Mesothelial cell of epicardium (in vitro differentiated cells): Measurements from ENCODE around the gene GJA3. TPM values are rescaled to one million over a fixed set of nuclear protein-coding genes. Genes with fewer than 3 reads are reported as not detected.

Experiments
- DNase-seq, 2 experiments: peaks; one replicate each; pipeline ENCODE4 v3.0.0; 2021; ENCODE audit warnings: low spot score in 2 of 2; ENCODE audit not compliant: unreplicated experiment in 2 of 2
- H3K27ac Mint-ChIP-seq: 2 replicates; pipeline ENCODE4 v1.8.0; 2021; ENCODE audit warnings: mixed read lengths
- H3K27me3 Mint-ChIP-seq: 2 replicates; pipeline ENCODE4 v1.8.0; 2021; ENCODE audit warnings: low read depth, mixed read lengths
- H3K36me3 Mint-ChIP-seq: 2 replicates; pipeline ENCODE4 v1.8.0; 2021; ENCODE audit warnings: mixed read lengths
- H3K4me1 Mint-ChIP-seq: 2 replicates; pipeline ENCODE4 v1.8.0; 2021; ENCODE audit warnings: mixed read lengths
- H3K4me3 Mint-ChIP-seq: 2 replicates; pipeline ENCODE4 v1.8.0; 2021; ENCODE audit warnings: mild to moderate bottlenecking, moderate library complexity, mixed read lengths
- H3K9me3 Mint-ChIP-seq: 2 replicates; pipeline ENCODE4 v1.8.0; 2021; ENCODE audit warnings: mixed read lengths
- CTCF ChIP-seq: fragments of 200-600 bp; sonication (generic); IDR thresholded peaks from one replicate; pipeline ENCODE4 v1.5.0; 2021; ENCODE audit warnings: antibody characterized with exemption; ENCODE audit not compliant: unreplicated experiment
- total RNA-seq: library from RNA; stranded (reverse); gene quantifications from 3 replicates; pipeline ENCODE4 v1.2.1, GENCODE V29; 2021

GJA3 gene
- total RNA-seq, 1 donor from 2014 or later, result 5.3 TPM

DNA sequence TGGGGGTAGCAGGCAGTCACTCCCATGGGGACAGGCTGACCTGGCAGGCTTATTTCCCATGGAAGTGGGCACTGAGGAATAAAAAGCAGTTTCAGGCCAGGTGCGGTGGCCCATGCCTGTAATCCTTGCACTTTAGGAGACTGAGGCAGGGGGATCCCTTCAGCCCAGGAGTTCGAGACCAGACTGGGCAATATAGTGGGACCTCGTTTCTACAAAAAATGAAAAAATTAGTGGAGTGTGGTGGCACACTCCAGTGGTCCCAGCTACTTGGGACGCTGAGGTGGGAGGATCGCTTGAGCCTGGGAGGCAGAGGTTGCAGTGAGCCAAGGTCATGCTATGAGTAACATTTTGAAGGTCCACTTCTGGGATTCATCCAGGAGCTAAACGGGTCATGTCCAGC is 25.9 kb upstream of the GJA3 start:
- peaks cover 9% of the 10 kb centered on the region for H3K36me3 Mint-ChIP-seq
- no peak for DNase-seq
- TF ChIP-seq CTCF, result no peak
- peaks cover 18% of the 10 kb centered on the region for H3K27me3 Mint-ChIP-seq
- peaks cover 16% of the 10 kb centered on the region for H3K4me1 Mint-ChIP-seq
- no peaks in the 10 kb centered on the region for H3K9me3 Mint-ChIP-seq
- H3K27ac Mint-ChIP-seq, result no peak overlapping the region
- no peak overlapping the region for H3K4me3 Mint-ChIP-seq

- Mint-ChIP-seq H3K36me3 (peaks cover 7% of the 10 kb centered on the region), H3K27ac (no peak overlapping the region), H3K4me3 (no peak overlapping the region), H3K27me3 (peaks cover 6% of the 10 kb centered on the region), H3K9me3 (no peaks in the 10 kb centered on the region), H3K4me1 (peaks cover 4% of the 10 kb centered on the region)
- no peak for TF ChIP-seq CTCF
- no peak for DNase-seq
These were observed 24.7 kb upstream of the GJA3 start for GRCh38 chr13:20185366-20186056.

- Mint-ChIP-seq H3K9me3 (no peaks in the 10 kb centered on the region), H3K27me3 (no peaks in the 10 kb centered on the region), H3K4me3 (no peak overlapping the region), H3K36me3 (peaks cover 2% of the 10 kb centered on the region), H3K4me1 (peaks cover 10% of the 10 kb centered on the region), H3K27ac (no peak overlapping the region)
- TF ChIP-seq CTCF, result peak; percentile 55
- no peak for DNase-seq
These were observed 21.5 kb upstream of the GJA3 start for GRCh38 chr13:20182231-20182846.

- Mint-ChIP-seq H3K27me3 (no peaks in the 10 kb centered on the region), H3K36me3 (peaks cover 2% of the 10 kb centered on the region), H3K4me1 (peaks cover 13% of the 10 kb centered on the region), H3K9me3 (no peaks in the 10 kb centered on the region), H3K4me3 (no peak overlapping the region), H3K27ac (no peak overlapping the region)
- DNase-seq, result no peak
- TF ChIP-seq CTCF, result no peak
These were observed 20.3 kb upstream of the GJA3 start for GRCh38 chr13:20181188-20181587.

GRCh38 chr13:20178156-20178555 is 17.3 kb upstream of the GJA3 start:
- no peaks in the 10 kb centered on the region for H3K9me3 Mint-ChIP-seq
- H3K4me1 Mint-ChIP-seq, result peaks cover 39% of the 10 kb centered on the region
- H3K36me3 Mint-ChIP-seq, result no peaks in the 10 kb centered on the region
- DNase-seq, result no peak
- no peak for TF ChIP-seq CTCF
- H3K27me3 Mint-ChIP-seq, result no peaks in the 10 kb centered on the region
- H3K27ac Mint-ChIP-seq, result peak overlapping the region; percentile 10
- H3K4me3 Mint-ChIP-seq, result no peak overlapping the region
